ENCODE results near the gene ASPHD2. TPM values are rescaled to one million over a fixed set of nuclear protein-coding genes. Genes with fewer than 3 reads are reported as not detected.

Gene ASPHD2
- total RNA-seq, 1 experiment from 2014 or later, result 2.8 TPM

- peak; percentile 23 for DNase-seq (ENCODE audit: low spot score)
- in situ Hi-C loops (cut with HindIII; ENCODE audit: low sequenced_read_pairs), result no loop called here
Observed at GRCh38 chr22:26462641-26463040, 33.6 kb downstream of the ASPHD2 start.

- in situ Hi-C loops (cut with HindIII; ENCODE audit: low sequenced_read_pairs), result no loop called here
- DNase-seq (ENCODE audit: low spot score), result peak; percentile 61
Observed at GRCh38 chr22:26463101-26463661, 34.1 kb downstream of the ASPHD2 start.

GRCh38 chr22:26463688-26464087 is 34.6 kb downstream of the ASPHD2 start:
- in situ Hi-C loops (cut with HindIII; ENCODE audit: low sequenced_read_pairs), result no loop called here
- no peak for DNase-seq (ENCODE audit: low spot score)

GRCh38 chr22:26464312-26464711 is 35.3 kb downstream of the ASPHD2 start:
- in situ Hi-C loops (cut with HindIII; ENCODE audit: low sequenced_read_pairs), result no loop called here
- DNase-seq (ENCODE audit: low spot score), result no peak

GRCh38 chr22:26466196-26466595 is 37.1 kb downstream of the ASPHD2 start:
- in situ Hi-C loops (cut with HindIII; ENCODE audit: low sequenced_read_pairs), result no loop called here
- peak; percentile 99 for DNase-seq (ENCODE audit: low spot score)

GRCh38 chr22:26470807-26471206 is 41.7 kb downstream of the ASPHD2 start:
- in situ Hi-C loops (cut with HindIII; ENCODE audit: low sequenced_read_pairs), result no loop called here
- DNase-seq (ENCODE audit: low spot score), result no peak

GRCh38 chr22:26471522-26471921 is 42.5 kb downstream of the ASPHD2 start:
- in situ Hi-C loops (cut with HindIII; ENCODE audit: low sequenced_read_pairs), result no loop called here
- peak; percentile 64 for DNase-seq (ENCODE audit: low spot score)

- in situ Hi-C loops (cut with HindIII; ENCODE audit: low sequenced_read_pairs), result no loop called here
- no peak for DNase-seq (ENCODE audit: low spot score)
Observed at GRCh38 chr22:26474682-26475081, 45.6 kb downstream of the ASPHD2 start.

GRCh38 chr22:26476705-26477340 is 47.8 kb downstream of the ASPHD2 start:
- DNase-seq (ENCODE audit: low spot score), result peak; percentile 44
- in situ Hi-C loops (cut with HindIII; ENCODE audit: low sequenced_read_pairs), result no loop called here

GRCh38 chr22:26477341-26477731 is 48.3 kb downstream of the ASPHD2 start:
- in situ Hi-C loops (cut with HindIII; ENCODE audit: low sequenced_read_pairs), result no loop called here
- DNase-seq (ENCODE audit: low spot score), result peak; percentile 55

- peak; percentile 87 for DNase-seq (ENCODE audit: low spot score)
- in situ Hi-C loops (cut with HindIII; ENCODE audit: low sequenced_read_pairs), result no loop called here
Observed at GRCh38 chr22:26479043-26479791, 50.2 kb downstream of the ASPHD2 start.

- DNase-seq (ENCODE audit: low spot score), result no peak
- in situ Hi-C loops (cut with HindIII; ENCODE audit: low sequenced_read_pairs), result no loop called here
Observed at GRCh38 chr22:26479792-26480610, 50.9 kb downstream of the ASPHD2 start.

- no peak for DNase-seq (ENCODE audit: low spot score)
- in situ Hi-C loops (cut with HindIII; ENCODE audit: low sequenced_read_pairs), result no loop called here
Observed at GRCh38 chr22:26480611-26480932, 51.5 kb downstream of the ASPHD2 start.

- in situ Hi-C loops (cut with HindIII; ENCODE audit: low sequenced_read_pairs), result no loop called here
- no peak for DNase-seq (ENCODE audit: low spot score)
Observed at GRCh38 chr22:26481112-26481693, 52.1 kb downstream of the ASPHD2 start.

GRCh38 chr22:26481694-26482093 is 52.6 kb downstream of the ASPHD2 start:
- DNase-seq (ENCODE audit: low spot score), result no peak
- in situ Hi-C loops (cut with HindIII; ENCODE audit: low sequenced_read_pairs), result no loop called here

GRCh38 chr22:26482161-26482560 is 53.1 kb downstream of the ASPHD2 start:
- in situ Hi-C loops (cut with HindIII; ENCODE audit: low sequenced_read_pairs), result no loop called here
- no peak for DNase-seq (ENCODE audit: low spot score)

GRCh38 chr22:26483043-26483438 is 54.0 kb downstream of the ASPHD2 start:
- DNase-seq (ENCODE audit: low spot score), result peak; percentile 23
- in situ Hi-C loops (cut with HindIII; ENCODE audit: low sequenced_read_pairs), result no loop called here

GRCh38 chr22:26483439-26484359 is 54.6 kb downstream of the ASPHD2 start, which contains the start of the genes HPS4 and SRRD:
TSS of gene HPS4 (minus strand) at chr22:26483783. CDS start at chr22:26481762, 2,021 bp downstream.
TSS of gene SRRD (plus strand) at chr22:26483877. CDS start at chr22:26483891, 14 bp downstream.
- DNase-seq (ENCODE audit: low spot score), result peak; percentile 85
- in situ Hi-C loops (cut with HindIII; ENCODE audit: low sequenced_read_pairs), result no loop called here

Data from G401 (cell line).